DOHH2 (cell line): ENCODE measurements around the gene ZNF384.

ENCODE experiments used
- H3F3A ChIP-seq: fragments of 200-600 bp; sonication (generic), shearing (Covaris generic); 2 replicates; pipeline ENCODE4 v1.6.0; 2016; ENCODE audit warnings: antibody characterized with exemption, mild to moderate bottlenecking; ENCODE audit not compliant: control insufficient read depth, insufficient read depth
- H3K27ac ChIP-seq: fragments of 200-600 bp; sonication (generic); 2 replicates; pipeline ENCODE4 v1.5.1; 2014; ENCODE audit warnings: low read depth, mild to moderate bottlenecking, low read length, moderate library complexity
- H3K27me3 ChIP-seq: fragments of 200-600 bp; sonication (generic); 2 replicates; pipeline ENCODE4 v1.6.1; 2014; ENCODE audit warnings: mild to moderate bottlenecking, low read length, mixed read lengths; ENCODE audit not compliant: control insufficient read depth
- H3K36me3 ChIP-seq: fragments of 200-600 bp; sonication (generic); 2 replicates; pipeline ENCODE4 v1.6.1; 2014; ENCODE audit warnings: mild to moderate bottlenecking, low read length, moderate library complexity, mixed read lengths; ENCODE audit not compliant: control insufficient read depth
- H3K4me1 ChIP-seq: fragments of 200-600 bp; sonication (generic); 2 replicates; pipeline ENCODE4 v1.6.1; 2014; ENCODE audit warnings: mild to moderate bottlenecking, low read length, mixed read lengths; ENCODE audit not compliant: control insufficient read depth
- H3K4me2 ChIP-seq: fragments of 200-600 bp; sonication (generic); 2 replicates; pipeline ENCODE4 v1.6.0; 2014; ENCODE audit warnings: mild to moderate bottlenecking, low read length, moderate library complexity
- H3K4me3 ChIP-seq: fragments of 200-600 bp; sonication (generic); 2 replicates; pipeline ENCODE4 v1.5.1; 2014; ENCODE audit warnings: mild to moderate bottlenecking, low read length, mixed read lengths
- H3K79me2 ChIP-seq: fragments of 200-600 bp; sonication (generic); 2 replicates; pipeline ENCODE4 v1.6.1; 2014; ENCODE audit warnings: mild to moderate bottlenecking, low read length, mixed read lengths; ENCODE audit not compliant: control insufficient read depth
- H3K9me2 ChIP-seq: fragments of 200-600 bp; sonication (generic); replicated peaks from 2 replicates; pipeline ENCODE4 v1.6.1; 2014; ENCODE audit warnings: mild to moderate bottlenecking, low read length, mixed read lengths; ENCODE audit not compliant: control insufficient read depth
- H3K9me3 ChIP-seq: fragments of 200-600 bp; sonication (generic); 2 replicates; pipeline ENCODE4 v1.6.1; 2014; ENCODE audit warnings: antibody characterized with exemption, low read length, mixed read lengths; ENCODE audit not compliant: control insufficient read depth, insufficient read depth
- H4K20me1 ChIP-seq: fragments of 200-600 bp; sonication (generic); 2 replicates; pipeline ENCODE4 v1.6.0; 2014; ENCODE audit warnings: low read depth, mild to moderate bottlenecking, antibody characterized with exemption, low read length, moderate library complexity; ENCODE audit not compliant: control insufficient read depth, insufficient read depth
- EZH2phosphoT487 ChIP-seq: fragments of 200-600 bp; sonication (generic); IDR thresholded peaks from 2 replicates; pipeline ENCODE4 v1.6.1; 2017; ENCODE audit warnings: borderline replicate concordance, mild to moderate bottlenecking, antibody characterized with exemption, low read length, moderate library complexity, mixed read lengths
- TF ChIP-seq, protein P1 (sequence below): fragments of 200-600 bp; sonication (generic); IDR thresholded peaks from one replicate; pipeline ENCODE4 v1.5.1; 2014; ENCODE audit warnings: antibody characterized with exemption, mild to moderate bottlenecking, low read depth, low read length; ENCODE audit not compliant: poor library complexity, severe bottlenecking

ZNF384 gene

DNA sequence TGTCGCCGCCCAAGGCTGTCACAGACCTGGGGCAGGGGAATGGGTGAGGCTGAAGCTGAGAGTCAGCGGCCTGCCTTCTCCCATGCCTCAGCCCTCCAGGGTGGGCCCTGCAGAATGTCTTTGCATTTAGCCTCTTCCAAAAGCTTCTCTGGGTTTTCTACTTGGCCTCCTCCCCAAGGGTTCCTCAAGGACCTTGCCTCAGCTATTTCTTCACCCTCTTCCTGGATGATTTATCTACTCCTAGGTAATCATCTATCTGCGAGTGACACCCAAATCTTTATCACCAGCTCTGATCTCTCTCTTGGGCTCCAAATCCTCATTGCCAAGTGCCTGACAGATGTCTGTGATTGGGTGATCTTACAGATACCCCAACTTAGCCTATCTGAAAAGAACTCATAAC lies 48.7 kb downstream of the ZNF384 start:
- Histone ChIP-seq H3K4me1 (peaks cover 78% of the 10 kb centered on the region), H3K79me2 (peaks cover 7% of the 10 kb centered on the region), H3F3A (peaks cover 24% of the 10 kb centered on the region), H3K9me2 (no peaks in the 10 kb centered on the region), H3K36me3 (peaks cover 7% of the 10 kb centered on the region), H3K9me3 (no peaks in the 10 kb centered on the region), H4K20me1 (no peaks in the 10 kb centered on the region), H3K4me2 (no peak overlapping the region), H3K27me3 (no peaks in the 10 kb centered on the region), H3K4me3 (no peak overlapping the region), H3K27ac (no peak overlapping the region)
- no peak for TF ChIP-seq EZH2phosphoT487
- TF ChIP-seq, protein P1, sequence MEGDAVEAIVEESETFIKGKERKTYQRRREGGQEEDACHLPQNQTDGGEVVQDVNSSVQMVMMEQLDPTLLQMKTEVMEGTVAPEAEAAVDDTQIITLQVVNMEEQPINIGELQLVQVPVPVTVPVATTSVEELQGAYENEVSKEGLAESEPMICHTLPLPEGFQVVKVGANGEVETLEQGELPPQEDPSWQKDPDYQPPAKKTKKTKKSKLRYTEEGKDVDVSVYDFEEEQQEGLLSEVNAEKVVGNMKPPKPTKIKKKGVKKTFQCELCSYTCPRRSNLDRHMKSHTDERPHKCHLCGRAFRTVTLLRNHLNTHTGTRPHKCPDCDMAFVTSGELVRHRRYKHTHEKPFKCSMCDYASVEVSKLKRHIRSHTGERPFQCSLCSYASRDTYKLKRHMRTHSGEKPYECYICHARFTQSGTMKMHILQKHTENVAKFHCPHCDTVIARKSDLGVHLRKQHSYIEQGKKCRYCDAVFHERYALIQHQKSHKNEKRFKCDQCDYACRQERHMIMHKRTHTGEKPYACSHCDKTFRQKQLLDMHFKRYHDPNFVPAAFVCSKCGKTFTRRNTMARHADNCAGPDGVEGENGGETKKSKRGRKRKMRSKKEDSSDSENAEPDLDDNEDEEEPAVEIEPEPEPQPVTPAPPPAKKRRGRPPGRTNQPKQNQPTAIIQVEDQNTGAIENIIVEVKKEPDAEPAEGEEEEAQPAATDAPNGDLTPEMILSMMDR: no peak

DNA sequence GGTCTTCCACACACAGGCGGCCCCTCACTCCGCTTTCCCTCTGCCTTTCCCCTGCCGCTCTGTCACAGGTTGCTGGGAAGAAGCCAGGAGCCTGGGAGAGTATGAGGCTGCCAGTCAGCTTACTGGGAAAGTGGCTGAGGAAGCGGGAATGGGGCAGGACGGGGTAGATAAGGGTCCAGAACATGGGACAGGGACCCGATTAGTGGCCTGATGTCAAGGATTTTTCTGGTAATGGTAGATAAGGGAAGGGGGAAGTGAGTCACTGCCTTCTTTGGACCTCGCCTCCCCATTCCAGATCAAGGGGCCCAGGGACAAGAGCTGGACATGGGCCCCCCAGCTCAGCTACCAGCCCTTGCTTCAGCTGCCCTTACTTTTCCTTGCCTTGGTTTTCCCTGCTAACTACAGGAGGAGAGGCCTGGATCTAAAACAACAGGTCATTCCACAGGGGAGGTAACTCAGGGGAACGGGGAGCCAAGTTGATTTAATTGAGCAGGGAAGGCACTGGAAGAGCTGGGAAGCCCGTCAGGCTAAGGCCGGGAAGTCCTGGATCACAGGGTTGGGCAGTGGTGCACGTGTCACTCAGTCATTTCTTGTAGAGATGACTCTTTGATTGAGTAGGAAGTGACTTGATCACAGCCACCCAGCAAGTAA lies 49.9 kb downstream of the ZNF384 start:
- H3K4me3 ChIP-seq: no peak overlapping the region
- TF ChIP-seq, protein P1: no peak
- no peak for TF ChIP-seq EZH2phosphoT487

DNA sequence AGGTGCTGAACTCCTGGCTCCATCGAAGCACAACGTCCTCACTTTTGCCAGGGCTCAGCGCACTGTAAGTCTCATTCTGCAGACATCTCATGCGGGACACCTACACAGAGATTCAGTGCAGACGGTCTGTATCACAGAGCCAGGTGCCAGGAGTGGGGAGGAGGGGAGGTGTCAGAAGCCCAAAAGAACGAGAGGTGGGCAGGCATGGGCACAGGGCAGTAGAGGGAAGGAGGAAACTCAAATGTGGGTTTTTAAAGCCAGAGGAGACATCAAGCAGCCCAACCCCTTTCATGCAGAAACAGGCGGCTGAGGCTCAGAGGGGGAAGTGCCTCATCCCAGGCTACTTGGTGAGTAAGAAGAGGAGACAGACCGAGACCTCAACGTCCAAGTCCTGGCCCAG lies 50.9 kb downstream of the ZNF384 start:
- Histone ChIP-seq H3F3A (peaks cover 7% of the 10 kb centered on the region; the same call in 1 of the 2 replicates), H3K9me2 (no peaks in the 10 kb centered on the region), H3K36me3 (peaks cover 3% of the 10 kb centered on the region), H3K4me3 (peak overlapping the region; percentile 47), H3K79me2 (peaks cover 28% of the 10 kb centered on the region), H3K4me1 (peaks cover 79% of the 10 kb centered on the region), H4K20me1 (no peaks in the 10 kb centered on the region), H3K9me3 (no peaks in the 10 kb centered on the region), H3K27ac (peak overlapping the region; percentile 67), H3K27me3 (no peaks in the 10 kb centered on the region), H3K4me2 (peak overlapping the region; percentile 74)
- no peak for TF ChIP-seq EZH2phosphoT487
- TF ChIP-seq, protein P1: no peak

More for the DNA sequence above, 49.9 kb downstream of the ZNF384 start:
- H3K4me2 ChIP-seq: peak overlapping the region; percentile 74
- no peaks in the 10 kb centered on the region for H3K27me3 ChIP-seq
- H3F3A ChIP-seq: peaks cover 14% of the 10 kb centered on the region
- H3K27ac ChIP-seq: peak overlapping the region; percentile 67; the same call in 1 of the 2 replicates
- H3K4me1 ChIP-seq: peaks cover 78% of the 10 kb centered on the region
- peaks cover 4% of the 10 kb centered on the region for H3K36me3 ChIP-seq
- no peaks in the 10 kb centered on the region for H3K9me2 ChIP-seq
- peaks cover 19% of the 10 kb centered on the region for H3K79me2 ChIP-seq
- H3K9me3 ChIP-seq: no peaks in the 10 kb centered on the region
- H4K20me1 ChIP-seq: no peaks in the 10 kb centered on the region
